HFF-Myc (cell line): ENCODE results near the gene RNF2.

Experiments
- DNase-seq: peaks from one replicate; pipeline ENCODE4 v3.0.0-alpha.2; 2011; ENCODE audit warnings: low read depth; ENCODE audit errors: extremely low read depth
- H3K4me3 ChIP-seq: replicated peaks from 2 replicates; pipeline ENCODE4 v1.5.1; 2011; ENCODE audit warnings: low read depth, mild to moderate bottlenecking, control low read depth, low read length
- TF ChIP-seq, protein P1 (sequence below): IDR thresholded peaks from 2 replicates; pipeline ENCODE4 v1.5.1; 2012; ENCODE audit warnings: mild to moderate bottlenecking, low read depth, low read length, control low read depth; ENCODE audit errors: missing control alignments

Gene RNF2

GRCh38 chr1:185039726-185040407 is 5.5 kb upstream of the RNF2 start:
- no peak overlapping the region for H3K4me3 ChIP-seq
- no peak for DNase-seq
- TF ChIP-seq, protein P1, sequence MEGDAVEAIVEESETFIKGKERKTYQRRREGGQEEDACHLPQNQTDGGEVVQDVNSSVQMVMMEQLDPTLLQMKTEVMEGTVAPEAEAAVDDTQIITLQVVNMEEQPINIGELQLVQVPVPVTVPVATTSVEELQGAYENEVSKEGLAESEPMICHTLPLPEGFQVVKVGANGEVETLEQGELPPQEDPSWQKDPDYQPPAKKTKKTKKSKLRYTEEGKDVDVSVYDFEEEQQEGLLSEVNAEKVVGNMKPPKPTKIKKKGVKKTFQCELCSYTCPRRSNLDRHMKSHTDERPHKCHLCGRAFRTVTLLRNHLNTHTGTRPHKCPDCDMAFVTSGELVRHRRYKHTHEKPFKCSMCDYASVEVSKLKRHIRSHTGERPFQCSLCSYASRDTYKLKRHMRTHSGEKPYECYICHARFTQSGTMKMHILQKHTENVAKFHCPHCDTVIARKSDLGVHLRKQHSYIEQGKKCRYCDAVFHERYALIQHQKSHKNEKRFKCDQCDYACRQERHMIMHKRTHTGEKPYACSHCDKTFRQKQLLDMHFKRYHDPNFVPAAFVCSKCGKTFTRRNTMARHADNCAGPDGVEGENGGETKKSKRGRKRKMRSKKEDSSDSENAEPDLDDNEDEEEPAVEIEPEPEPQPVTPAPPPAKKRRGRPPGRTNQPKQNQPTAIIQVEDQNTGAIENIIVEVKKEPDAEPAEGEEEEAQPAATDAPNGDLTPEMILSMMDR: no peak

- TF ChIP-seq, protein P1: no peak
- DNase-seq: no peak
Observed at GRCh38 chr1:185040408-185040735, 5.0 kb upstream of the RNF2 start.

DNA sequence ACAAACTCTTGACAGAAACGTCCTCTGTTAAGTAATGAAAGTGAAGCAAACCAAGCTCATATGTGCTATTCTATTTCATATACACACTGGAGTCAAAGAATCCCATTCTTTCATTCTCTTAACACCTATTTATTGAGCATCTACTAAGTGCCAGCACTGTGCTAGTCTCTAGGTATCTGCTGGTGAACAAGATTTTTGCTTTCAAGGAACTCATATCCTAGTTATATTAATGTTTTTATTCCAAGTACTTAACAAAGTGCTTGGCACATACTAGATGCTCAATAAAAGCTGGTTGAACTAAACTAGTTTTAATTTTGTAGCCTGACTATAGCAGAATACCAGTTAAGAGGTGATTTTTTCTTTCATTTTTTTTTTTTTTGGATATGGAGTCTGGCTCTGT is 3.6 kb upstream of the RNF2 start:
- no peak overlapping the region for H3K4me3 ChIP-seq
- TF ChIP-seq, protein P1: no peak

More at GRCh38 chr1:185040408-185040735, 5.0 kb upstream of the RNF2 start:
- no peak overlapping the region for H3K4me3 ChIP-seq

GRCh38 chr1:185042737-185043136 is 2.6 kb upstream of the RNF2 start:
- no peak overlapping the region for H3K4me3 ChIP-seq
- DNase-seq: no peak
- TF ChIP-seq, protein P1: no peak

More for the DNA sequence above, 3.6 kb upstream of the RNF2 start:
- no peak for DNase-seq

- no peak overlapping the region for H3K4me3 ChIP-seq
- DNase-seq: no peak
- TF ChIP-seq, protein P1: no peak
Observed at GRCh38 chr1:185044387-185044786, 971 bp upstream of the RNF2 start.

- DNase-seq: no peak
- H3K4me3 ChIP-seq: peak overlapping the region; percentile 81
- TF ChIP-seq, protein P1: no peak
Observed at GRCh38 chr1:185045814-185046492, 595 bp downstream of the RNF2 start.
